ENCODE data around the gene CCDC187.

The CCDC187 gene

DNA sequence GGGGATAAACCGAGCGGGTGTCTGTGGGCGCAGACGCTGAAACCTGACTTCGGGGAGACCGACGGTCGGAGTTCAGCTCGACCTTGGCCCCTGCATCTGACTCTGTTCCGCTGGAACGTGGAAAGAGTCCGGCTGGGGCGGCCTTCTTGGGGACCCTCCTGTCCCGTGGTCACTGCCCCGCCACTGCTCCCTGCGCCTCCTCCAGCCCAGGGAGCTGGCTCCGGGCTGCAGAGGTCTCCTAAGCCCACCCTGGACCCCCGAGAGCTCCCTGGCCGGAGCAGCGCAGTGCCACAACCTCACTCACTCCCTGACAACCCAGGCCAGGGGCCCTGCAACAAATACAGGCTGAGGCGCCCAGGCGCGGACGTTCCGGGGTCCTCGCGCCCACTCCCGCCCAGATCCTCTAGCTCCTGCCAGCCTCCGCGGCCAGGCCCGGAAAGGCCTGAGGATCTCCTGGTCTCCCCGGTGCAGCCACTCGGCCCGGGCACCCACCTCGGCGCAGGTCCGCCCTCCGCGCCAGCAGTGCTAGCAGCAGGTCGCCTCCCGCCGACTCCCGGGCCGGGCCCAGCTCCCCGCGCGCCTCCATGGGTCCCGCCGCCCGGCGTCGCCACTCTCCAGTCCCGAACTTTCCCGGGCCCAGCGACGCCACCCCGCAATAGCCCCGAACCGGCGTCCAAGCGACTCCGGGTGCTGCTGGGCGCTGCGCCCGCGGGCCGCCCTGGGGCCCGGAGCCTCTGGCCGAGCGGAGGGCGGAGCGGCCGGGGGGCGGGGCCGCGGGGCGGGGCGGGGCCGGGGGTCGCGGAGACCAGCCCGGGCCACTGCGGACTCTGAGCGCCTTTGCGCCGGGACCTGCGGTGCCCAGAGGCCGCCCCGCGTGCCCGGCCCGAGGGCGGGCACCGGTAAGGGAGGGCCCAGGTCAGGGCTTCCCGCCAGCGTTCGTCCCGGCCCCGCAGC lies 101.2 kb downstream of the CCDC187 start:
- DNase-seq, result no peak

DNA sequence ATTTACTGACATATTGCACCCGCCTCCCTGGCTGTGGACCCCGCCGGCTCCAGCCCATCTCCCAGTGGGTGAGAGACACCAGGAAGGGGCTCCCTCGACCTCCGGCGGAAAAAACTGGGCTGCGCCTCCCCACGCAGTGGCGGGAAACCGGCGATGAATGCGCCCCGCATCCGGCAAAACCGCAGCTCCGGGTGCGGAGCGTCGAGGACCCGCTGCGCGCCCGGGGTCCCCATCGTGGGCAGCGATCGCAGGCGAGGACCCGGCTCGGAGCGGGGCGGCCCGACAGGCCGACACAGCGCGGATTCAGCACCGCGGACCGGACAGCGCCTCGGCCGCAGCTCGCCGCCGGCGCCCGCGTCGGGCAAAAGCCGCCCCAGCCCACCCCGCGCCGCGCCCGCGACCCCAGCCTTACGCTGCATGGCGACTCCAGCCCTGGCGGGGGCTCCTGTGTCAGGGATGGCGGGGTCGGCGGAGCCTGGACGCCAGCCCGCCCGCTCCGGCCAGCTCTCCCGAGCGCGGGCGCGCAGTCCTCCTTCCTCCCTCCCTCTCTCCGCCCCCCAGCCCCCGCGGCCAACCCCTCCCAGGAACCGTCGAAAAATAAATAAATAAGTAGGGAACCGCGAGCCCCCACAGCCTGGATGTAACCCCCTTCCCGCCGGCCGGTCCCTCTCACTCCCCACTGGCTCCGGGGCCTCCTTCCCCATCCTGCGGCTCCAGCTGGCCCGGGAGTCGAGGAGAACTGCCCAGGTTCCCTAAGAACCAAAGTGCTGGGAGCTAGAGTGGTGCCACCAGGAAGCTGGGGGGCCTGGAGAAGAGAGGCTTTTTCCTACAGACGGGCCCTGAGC lies 102.1 kb downstream of the CCDC187 start:
- no peak for DNase-seq

DNA sequence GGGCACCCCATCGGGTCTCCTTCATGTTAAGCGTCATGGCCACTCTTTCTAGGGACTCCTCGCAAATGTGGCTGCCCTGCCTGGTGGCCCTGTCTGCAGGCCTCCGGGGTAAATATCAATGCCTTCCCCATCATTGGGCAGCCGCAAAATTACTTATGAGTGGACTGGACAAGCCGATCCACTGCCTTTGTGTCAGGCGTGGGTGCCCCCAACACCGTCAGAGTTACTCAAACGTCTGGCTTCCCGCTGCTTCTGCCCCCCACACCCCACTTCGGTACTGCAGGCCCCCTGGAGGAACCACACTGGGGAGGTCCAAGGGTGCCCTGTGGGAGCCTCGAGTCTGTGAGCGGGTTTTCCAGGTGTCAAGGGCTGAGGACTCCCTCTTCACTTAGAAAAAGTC lies 102.7 kb downstream of the CCDC187 start:
- DNase-seq, result no peak

- DNase-seq, result no peak
These were observed 103.5 kb downstream of the CCDC187 start for GRCh38 chr9:136200424-136200823.

Measured in DMS 273 treated with DMSO at 0.1 percent for 48 hours (cell line).